ENCODE data around the gene TWIST2.

GRCh38 chr2:238943338-238944067 lies 95.6 kb downstream of the TWIST2 start:
- TF ChIP-seq POLR2A (IDR thresholded peaks at IDR 0.05), result no peak
- TF ChIP-seq CTCF (IDR thresholded peaks at IDR 0.05), result no peak
